Adrenal gland (tissue), 5 donors: ENCODE data around the gene OR7D2.

ENCODE experiments used
- CTCF ChIP-seq, 6 experiments: fragments of 450-650 bp in 4 of 6; fragments of 200-600 bp in 2 of 6; sonication (generic) in 1 of 6; IDR thresholded peaks; 1 replicate in 5 of 6; 2 replicates in 1 of 6; pipeline versions ENCODE4 v1.5.1 to v1.8.0; 2016 to 2021; ENCODE audit warnings: antibody characterized with exemption in 6 of 6, mild to moderate bottlenecking in 2 of 6, moderate library complexity in 1 of 6
- POLR2A ChIP-seq, 2 donors: fragments of 450-650 bp; IDR thresholded peaks; one replicate each; pipeline ENCODE4 v1.6.1; 2017; ENCODE audit warnings: antibody characterized with exemption in 2 of 2, mild to moderate bottlenecking in 2 of 2, moderate library complexity in 1 of 2
- donor health status: DM: no; HTN: no; CAD: no.

DNA sequence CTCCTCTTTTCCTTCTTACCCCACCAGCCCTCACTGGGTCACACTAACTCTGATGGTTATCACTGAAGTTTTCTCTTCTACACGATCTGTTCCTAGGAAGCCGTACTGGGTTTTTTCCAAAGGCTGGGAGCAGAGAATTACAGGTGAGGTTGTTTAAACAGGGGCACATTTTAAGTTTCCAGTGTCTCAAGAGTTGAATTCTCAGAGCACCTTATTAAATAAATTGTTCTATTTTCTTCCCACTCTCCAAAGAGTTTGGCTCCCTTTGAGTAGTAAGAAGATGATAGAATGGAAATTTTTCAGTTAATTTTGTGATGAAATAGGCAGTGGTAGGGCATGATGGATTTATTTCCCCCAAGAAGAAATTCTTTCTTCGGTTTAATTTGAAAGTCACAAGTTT is 40.7 kb downstream of the OR7D2 start, which contains the start of gene OR7D4:
- TF ChIP-seq POLR2A (IDR thresholded peaks at IDR 0.05) (no peak), CTCF (IDR thresholded peaks at IDR 0.05) (no peak)
